HuH-7.5 (cell line): ENCODE data around the gene LOXL3.
"Not testable (repeated sequence)": the region's sequence is repeated elsewhere in the genome, so short reads cannot be mapped to it uniquely, and the experiment has no call there.

Experiments used
- DNase-seq: peaks from one replicate; pipeline ENCODE4 v3.0.0; 2011; ENCODE audit warnings: low spot score

The LOXL3 gene

DNA sequence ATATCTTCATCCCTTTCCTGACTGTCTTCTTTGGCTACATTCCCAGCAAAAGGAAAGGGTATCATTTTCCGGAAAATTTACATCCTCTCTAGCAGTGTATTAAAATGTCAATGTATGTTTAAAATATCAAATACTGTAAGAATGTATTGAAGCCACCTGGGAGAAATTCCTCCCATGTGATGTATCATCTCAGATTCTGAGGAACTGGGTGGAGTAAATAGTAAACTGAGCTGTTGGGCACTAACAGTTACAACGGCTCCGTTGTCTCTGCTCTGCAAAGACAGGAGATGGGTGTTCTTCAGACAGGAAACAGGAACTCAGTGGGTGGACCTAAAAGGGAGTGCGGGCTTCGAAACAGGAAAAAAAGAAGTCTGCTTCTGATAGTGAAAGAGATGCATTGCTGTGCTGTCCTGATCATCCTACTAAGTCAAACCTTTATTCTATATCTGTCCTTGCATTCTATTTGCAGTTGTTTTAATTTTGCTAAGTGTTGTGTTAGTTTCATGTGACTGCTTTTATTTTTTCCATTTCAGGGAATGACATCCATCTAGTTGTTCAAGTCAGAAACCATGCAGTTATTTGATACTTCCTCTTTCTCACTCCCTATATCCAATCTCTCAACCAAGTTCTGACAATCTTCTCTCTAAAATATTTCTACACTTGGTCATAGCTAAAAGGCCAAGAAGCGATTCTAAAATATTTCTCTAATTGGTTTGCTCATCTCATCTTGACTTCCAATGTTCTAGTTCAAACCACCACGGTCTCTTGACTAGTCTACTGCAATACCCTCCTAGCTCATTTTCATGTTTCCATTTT lies 20.2 kb upstream of the LOXL3 start:
- DNase-seq, result no peak

DNA sequence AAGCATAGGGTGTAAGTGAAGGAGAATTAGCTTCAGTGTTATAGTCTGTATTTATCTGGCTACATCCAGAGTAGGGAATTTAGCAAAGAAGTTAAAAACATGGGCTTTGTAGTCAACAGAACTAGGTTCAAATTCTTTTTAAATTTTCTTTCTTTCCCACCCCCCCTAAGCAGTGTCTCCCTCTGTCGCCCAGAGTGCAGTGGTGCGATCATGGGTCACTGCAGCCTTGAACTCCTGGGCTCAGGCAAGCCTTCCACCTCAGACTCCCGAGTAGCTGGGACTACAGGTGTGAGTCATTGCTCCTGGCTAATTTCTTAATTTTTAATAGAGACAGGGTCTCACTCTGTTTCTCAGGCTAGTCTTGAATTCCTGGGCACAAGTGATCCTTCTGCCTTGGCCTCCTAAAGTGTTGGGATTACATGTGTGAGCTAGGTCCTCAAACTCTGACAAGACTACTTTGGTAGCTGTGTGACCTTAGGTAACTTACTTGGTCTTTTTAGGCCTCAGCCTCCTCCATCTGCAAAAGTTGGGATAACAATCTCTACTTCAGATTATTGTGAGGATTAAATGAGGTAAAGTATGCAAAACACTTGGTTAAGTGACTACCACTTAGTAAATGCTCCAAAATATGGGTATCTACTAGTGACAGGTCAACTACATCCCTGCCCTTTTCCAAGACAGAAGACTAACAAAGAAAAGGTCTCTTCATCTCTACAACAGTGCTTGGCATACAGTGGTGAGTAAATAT lies 18.6 kb upstream of the LOXL3 start:
- no peak for DNase-seq

DNA sequence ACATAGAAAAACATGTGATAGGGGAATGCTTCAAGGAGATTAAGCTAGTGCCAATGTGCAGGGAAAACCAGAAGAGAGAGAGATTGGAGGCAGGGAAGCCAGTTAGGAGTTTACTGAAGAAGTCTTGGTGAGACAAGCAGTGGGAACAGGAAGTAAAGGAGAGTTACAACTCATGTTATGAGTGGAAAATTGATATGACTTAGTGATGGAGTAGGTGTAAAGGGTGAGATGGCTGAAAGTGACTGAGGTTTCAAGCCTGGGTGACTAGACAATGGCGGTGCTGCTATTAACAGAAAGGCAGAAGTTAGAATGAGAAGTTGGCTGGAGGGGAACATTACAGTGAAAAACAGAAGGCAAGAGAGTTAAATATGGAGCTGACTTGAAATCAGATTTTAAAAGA lies 17.3 kb upstream of the LOXL3 start:
- DNase-seq, result no peak

DNA sequence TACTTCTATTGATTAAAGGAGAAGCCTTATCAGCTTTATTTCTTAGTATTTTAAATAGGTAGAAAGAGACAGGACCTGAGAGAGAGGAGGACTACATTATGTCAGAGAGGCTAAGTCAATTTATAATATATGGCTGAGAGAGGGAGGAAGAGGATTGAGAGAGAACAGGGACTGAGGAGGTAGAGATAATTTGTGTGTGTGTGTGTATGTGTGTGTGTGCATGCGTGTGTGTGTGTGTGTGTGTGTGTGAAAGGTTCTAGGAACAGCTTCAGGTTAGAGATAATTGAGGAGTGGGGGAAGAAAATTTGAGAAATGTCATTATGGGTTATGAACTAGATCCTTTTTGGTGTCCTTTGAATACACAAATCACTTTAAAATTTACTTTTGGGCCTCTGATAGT lies 15.9 kb upstream of the LOXL3 start:
- no peak for DNase-seq

DNA sequence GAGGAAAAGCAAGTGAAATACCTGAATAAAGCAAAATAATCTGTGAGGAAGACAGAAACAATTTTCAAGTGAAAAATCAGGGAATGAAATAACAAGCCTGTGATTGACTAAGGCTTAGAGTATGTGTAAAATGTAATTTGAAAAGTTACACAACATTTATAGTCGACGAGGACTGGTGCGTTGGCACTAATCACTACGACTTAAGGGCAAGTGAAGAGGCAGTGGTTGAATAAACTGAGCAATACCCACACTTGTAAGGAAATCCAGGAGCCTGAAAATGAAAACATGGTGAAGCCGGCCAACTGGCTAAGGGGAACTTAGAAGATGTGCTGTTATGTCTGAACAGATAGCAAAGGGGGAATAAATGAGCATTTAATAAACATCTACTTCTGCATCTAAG lies 14.1 kb upstream of the LOXL3 start:
- DNase-seq, result no peak

DNA sequence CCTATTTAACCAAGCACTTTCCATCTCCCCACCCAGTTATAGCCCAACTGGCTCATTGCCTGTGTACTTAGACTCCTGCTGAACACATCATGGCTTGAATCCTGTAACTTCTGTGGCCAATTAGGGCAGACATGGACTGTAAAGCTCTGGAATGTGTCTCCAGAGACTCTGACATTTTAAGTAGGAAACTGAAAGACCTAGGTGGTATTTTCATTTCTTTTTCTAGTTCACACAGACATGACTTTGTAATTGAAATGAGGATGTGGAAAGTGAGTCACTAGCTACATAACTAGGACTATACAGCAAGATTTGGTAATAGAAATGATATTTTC lies 13.0 kb upstream of the LOXL3 start:
- no peak for DNase-seq

DNA sequence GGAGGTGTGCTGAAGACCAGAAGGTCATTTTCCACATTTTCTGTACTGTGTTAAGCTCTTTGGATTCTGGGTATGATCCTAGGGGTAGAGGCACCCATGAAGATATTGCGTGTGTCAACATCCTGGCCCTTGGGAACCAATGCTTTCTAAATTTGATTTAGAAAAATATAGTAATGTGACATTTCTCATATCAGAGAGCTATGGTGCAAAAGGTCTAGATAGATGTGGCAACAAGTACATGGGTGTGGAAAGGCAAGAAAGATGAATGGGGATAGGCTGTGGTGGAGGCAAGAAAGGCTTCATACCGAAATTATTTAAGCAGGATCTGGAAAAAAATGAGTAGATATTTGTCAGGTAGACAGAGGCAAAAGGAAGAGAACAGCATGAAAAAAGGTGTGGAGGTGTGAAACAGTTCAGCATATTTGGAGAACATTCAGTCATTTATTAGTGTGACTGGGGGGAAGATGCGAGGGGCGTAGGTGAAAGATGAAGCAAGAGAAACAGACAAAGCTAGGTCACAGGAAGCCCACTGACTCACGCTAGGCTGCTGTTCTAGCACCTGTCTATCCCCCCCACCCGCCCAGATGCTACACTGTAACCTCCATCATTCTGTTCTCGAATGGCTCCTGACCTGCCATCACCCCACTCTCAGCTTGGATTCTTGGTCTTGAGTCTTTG lies 12.5 kb upstream of the LOXL3 start:
- DNase-seq, result no peak

DNA sequence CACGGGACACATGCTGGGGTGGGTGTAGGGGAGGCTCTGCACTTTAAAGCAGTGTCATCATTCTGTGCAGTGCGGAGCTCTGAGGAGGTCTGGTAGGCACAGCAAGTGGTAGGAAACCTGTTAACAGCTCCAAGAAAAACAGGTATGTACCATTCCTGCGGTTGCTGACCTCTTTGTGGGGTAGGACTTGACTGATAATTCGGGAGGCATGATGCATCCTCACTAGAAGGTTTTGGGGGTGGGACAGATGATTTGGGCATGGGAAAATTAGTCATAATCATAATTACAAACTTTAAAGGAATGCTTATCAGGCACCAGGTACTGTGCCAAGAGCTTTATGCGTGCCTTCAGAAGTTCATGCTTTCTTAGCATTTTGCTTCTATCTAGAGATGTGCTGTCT lies 10.5 kb upstream of the LOXL3 start:
- no peak for DNase-seq

DNA sequence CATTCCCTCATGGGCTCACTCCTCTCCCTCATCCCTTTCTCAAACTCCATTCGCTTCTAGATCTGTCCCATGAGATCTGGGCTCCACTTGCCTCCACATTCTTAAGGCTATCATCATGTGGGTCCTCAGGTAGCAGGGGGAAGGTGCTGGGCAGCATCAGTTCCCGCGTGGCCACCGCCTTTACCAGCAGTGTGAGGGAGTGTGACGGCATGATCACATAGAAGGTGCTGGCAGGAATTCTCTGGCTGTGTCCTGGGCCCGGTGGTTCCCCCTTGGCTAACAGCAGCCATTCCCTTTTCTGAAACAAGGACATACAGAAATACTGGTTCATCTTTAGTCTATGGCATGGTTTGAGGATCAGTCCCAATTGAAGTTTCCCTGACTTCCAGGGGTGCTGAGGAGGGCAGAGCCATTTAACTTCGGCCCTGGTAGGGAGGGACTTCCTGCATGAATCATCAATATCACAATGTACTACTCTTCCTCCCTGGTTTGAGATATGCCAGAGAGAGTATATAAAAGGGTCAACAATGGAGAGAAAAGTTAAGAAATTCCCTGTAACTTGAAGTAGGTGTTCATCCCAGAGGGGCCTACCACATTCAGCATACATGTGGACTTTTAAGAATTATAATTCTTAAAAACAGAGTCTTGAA lies 8.5 kb upstream of the LOXL3 start:
- no peak for DNase-seq

DNA sequence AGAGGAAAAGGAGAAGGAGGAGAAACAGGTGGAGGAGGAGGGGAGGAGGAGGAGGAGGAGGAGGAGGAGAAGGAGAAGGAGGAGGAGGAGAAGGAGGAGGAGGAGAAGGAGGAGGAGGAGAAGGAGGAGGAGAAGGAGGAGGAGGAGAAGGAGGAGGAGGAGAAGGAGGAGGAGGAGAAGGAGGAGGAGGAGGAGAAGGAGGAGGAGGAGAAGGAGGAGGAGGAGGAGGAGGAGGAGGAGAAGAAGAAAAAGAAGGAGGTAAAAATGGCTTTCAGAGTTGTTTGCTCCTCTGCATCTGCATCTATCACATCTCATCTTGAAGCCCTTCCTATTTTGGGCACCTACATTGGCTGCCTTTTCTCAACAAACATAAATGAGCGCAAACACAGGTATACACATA lies 7.3 kb upstream of the LOXL3 start:
- DNase-seq, result not testable (repeated sequence)

DNA sequence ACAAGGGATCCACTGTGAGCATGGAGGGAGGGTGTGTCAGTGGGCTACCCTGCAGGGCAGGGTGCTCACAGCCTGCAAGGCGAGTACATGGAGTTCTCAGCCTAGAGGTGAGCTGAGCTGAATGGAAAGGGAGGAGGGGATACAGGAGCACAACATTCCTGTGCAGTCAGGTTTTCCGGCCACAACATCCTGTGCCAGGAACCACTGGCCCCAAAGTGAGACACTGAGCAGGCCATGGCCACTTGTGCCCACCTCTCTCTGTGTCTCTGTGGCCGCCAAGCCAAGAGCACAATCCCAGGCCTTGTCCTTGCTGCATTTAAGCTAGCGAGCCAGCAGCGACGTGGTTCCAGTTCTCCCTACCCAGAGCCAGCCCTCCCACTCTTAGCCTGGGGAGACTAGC lies 6.8 kb upstream of the LOXL3 start:
- no peak for DNase-seq

DNA sequence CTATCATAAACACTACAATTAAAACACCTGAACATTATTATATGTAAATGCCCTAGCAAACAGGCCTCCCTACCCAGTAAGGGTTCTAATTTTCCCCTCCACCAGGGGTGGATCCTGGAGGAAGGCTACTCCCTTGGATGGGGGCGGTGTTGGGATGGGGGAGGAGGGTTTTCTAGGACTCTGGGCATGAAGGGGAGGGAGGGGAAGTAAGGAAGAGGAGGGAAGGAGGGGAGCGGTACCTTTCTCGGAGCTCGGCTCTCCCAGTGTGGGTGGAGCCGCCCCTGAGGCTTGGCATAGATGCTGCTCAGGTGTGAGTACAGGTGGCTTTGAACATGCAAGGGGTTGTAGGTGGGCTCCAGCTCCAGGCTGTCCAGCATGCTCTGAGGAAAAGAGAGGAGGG lies 6.2 kb upstream of the LOXL3 start:
- DNase-seq, result no peak

DNA sequence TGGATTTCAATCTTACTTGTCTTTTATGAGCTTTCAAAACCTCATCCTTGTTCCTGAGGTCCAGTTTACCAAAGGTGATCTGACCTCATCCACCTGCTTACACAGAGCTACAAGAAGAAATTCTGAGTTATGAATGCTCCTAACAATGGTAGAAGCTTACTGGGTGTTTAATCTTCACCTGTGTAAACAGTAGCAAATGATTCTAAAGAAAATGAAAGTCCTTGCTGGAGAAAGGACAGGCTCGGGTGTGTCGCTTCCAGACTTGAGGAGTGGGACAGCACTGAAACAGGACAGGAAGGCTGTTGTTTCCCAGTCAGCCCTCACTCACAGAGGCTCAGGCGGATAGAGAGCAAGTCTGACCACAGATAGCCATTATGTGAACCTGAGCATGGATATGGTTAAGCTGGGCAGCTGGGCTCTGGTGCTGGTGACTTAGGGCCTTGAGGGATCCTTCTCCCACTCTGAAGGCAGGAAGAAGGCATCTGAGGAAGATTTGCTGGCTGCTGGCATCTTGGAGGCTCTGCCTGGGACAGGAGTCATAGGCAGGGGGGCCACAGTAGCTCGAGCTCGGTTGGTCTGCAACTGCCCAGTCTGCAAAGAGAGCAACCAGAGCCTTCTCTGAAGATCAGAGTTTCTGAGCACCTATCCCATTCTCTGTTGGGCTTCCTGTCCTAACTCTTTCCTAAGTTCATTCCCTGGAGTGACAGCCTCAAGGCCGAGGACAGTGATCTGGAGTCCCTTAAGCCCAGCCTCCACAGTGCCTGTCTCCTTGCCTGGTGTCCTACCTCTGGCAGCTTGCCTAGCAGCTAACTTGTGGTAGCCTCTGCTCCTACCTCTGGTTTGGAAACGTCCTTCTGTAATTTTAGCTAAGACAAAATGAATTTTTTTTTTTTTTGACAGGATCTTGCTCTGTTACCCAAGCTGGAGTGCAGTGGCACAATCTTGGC lies 4.8 kb upstream of the LOXL3 start:
- DNase-seq, result no peak

DNA sequence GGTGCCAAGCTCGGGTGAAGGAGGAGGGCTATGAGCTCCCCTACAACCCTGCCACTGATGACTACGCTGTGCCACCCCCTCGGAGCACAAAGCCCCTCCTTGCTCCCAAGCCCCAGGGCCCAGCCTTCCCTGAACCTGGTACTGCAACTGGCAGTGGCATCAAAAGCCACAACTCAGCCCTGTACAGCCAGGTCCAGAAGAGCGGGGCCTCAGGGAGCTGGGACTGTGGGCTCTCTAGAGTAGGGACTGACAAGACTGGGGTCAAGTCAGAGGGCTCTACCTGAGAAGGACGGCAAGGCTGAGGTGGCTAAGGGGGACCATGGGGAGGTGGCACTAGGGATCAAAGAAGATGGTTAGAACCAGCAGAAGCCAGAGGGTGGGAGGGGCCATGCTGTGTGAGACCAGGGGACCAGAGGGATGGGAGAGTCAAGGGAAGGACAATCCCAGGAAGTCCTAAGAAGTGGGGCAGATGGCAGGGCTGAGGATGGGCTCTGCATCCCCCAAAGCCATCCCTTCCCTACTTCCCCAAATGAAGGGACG lies 3.2 kb upstream of the LOXL3 start:
- DNase-seq, result no peak

DNA sequence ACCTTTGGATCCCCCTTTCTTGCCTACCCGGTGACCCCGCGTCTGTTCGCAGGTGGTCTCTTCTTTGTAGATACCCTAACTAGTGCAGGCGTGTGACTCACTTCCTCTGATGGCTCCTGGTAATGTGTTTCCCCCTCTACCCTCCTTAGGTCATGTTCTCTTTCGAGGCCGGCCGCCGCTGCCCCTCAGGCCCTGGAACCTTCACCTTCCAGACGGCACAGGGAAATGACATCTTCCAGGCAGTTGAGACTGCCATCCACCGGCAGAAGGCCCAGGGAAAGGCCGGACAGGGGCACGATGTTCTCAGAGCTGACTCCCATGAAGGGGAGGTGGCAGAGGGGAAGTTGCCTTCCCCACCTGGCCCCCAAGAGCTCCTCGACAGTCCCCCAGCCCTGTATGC lies 2.4 kb upstream of the LOXL3 start:
- DNase-seq, result no peak

DNA sequence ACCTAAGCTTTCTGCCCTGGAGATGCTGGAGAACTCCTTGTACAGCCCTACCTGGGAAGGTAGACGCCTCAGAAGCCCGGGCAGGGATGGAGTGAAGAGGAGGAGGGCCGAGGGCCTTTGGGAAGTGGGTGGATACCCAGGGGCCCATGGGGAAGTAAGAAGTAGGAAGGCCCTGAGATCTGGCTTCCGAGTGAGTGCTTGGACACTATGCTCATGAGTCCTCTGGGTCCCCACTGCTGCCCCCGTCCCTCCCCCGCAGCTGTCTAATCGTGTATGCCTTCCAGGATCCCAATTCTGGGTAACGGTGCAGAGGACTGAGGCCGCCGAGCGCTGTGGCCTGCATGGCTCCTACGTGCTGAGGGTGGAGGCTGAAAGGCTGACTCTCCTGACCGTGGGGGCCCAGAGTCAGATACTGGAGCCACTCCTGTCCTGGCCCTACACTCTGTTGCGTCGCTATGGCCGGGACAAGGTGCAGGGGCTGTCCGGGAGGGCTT lies 1.9 kb upstream of the LOXL3 start:
- no peak for DNase-seq

DNA sequence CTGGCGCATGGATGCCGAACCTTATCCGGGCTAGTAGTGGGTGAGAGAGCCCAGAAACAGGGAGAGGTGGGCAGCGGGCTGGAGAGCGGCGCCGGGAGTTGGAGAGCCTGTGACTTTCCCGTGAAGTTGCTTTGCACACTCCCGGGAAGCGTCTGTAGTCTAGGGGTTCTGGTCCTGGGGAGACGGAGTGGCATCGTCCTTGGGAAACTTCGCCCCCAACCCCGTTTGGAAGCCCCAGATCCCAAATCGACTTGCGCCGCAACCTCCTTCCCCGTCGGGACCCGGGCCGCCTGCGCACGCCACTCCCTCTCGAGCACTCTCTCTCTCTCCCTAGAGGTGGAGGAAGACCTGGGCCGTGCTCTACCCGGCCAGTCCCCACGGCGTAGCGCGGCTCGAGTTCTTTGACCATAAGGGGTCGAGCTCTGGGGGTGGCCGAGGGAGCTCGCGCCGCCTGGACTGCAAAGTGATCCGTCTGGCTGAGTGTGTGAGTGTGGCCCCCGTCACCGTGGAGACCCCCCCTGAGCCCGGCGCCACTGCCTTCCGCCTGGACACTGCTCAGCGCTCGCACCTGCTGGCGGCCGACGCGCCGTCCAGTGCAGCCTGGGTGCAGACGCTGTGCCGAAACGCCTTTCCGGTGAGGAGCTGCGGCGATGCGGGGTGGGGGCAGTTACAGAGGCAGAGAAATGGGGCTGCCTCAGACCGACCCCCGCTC lies 1.2 kb upstream of the LOXL3 start:
- DNase-seq, result peak; percentile 59

DNA sequence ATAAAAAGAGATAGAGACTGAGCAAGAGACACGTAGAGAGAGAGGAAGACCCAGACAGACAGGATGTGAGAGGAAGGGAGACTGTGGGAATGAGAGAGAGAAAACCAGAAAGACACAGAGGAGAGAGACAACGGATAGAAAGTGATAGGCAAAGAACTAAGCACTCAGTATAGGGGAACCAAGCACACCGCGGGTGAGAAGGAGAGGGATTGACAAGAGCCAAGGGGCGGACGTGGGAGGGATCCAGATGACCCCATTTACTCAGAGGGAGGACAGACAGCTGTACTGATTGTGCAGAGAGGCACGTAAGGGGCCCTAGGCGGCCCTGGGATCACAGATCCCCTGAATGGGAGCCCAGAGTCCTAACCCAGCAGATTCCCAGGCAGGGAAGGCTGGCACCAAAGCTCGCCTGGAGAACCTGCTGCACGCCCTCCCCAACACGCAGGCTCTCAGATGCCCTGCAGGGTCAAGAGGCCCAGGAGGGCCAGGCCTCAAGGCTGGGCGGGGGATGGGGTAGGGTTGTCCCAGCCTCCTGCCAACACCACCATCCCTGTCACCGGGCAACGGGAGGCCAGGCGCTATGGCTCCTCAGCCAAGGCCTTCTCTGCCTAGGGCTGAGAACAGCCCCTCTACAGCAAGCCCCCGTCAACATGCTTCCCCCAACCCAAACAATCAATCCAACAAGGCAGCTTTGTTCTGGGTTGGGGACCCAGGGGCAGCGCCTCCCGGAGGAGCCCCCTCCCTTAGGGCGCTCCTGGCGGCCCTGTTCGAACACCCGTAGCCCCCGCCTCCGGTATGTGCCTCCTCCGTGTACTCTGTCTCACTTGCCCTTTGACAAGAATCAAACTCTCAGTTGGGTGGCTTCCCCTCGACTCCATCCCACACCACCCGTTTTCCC lies 579 bp downstream of the LOXL3 start:
- DNase-seq, result no peak
